HG03521 (cell line): ENCODE data around the gene HGD.
A peak's percentile ranks its signal among the peaks of the same experiment; 100 is the strongest.

Source experiments
- ATAC-seq: cut with Tn5 transposase; IDR thresholded peaks from one replicate; pipeline ENCODE4 v1.9.1; 2021; ENCODE audit warnings: mild to moderate bottlenecking, moderate library complexity; ENCODE audit not compliant: unreplicated experiment

Gene HGD

DNA sequence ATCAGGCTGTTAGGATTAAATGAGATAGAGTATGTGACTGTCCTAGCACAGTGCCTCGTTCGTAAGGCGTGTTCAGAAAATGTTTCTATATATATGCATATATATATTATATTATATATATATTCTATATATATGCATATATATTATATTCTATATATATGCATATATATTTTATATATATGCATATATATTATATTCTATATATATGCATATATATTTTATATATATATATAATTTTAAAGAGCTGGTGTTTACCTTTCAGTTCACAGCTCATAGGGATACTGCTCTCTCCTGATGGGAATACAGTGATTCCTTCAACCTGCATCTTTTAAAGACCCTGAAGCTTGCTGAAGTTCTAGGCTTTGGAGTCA, 85.2 kb downstream of the HGD start:
- no peak for ATAC-seq

- peak; percentile 94 for ATAC-seq
Observed at GRCh38 chr3:120596116-120596852, 85.8 kb downstream of the HGD start, which contains the start of gene NDUFB4. NDUFB4 (plus strand) TSS chr3:120596336; CDS start chr3:120596360, 24 bp downstream.

DNA sequence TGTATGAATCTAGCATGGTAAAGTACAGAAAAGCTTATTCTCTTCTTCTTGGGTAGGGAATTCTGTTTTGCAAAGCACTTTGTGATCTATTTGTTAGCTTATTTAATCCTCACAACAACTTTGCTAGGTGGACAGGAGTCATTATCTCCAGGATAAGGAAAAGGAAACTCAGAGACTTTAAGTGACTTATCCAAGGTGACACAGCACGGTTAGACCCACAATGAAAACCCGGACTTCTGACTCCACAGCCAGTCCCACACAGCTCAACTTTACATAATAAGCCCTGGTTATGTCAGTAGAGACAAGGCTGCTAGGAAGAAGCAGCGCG, 86.3 kb downstream of the HGD start:
- ATAC-seq: no peak

DNA sequence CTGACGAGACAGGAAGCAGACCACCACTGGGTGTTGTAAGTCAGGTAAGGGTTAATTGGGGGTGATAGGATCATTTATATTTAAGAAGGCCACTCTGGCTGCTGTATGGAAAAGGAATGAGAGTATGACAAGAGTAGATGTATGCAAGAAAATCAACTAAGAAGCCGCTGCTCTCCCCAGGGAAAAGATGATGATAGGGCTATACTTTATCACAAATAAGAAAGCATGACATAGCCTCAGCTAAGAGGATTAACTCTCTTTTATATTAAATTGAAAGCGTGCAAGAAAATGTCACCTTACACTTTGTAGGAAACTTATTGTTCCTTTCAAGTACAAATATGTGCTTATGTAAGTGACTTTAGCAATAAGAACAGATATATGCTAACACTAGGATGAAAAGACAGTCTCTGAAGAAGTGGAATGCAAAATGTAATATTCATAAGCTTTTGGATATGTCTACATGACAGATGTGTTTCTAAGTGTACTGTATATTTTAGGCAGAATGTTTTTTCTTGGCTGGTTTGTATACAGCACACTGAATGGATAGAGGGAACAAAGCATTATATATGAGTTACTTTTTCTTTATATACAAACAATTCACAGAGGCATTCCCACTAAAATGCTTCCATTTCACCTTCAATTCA, 94.6 kb downstream of the HGD start:
- no peak for ATAC-seq
